Cardiac muscle cell (in vitro differentiated cells and primary cell): Measurements from ENCODE around the gene WDR1. TPM values are rescaled to one million over a fixed set of nuclear protein-coding genes. Genes with fewer than 3 reads are reported as not detected.

ENCODE experiments used
- DNase-seq, 2 donors: peaks; one replicate each; pipeline versions ENCODE4 v3.0.0 to v3.0.0-alpha.2; 2010 to 2017; ENCODE audit warnings: low read depth in 1 of 2, low spot score in 1 of 2
- H3K27ac ChIP-seq: fragments of 200-600 bp; sonication (generic); 2 replicates; pipeline ENCODE4 v1.5.1; 2016
- H3K27me3 ChIP-seq: fragments of 200-600 bp; sonication (generic); 2 replicates; pipeline ENCODE4 v1.6.0; 2016; ENCODE audit warnings: control low read depth
- H3K36me3 ChIP-seq: fragments of 200-600 bp; sonication (generic); 2 replicates; pipeline ENCODE4 v1.5.1; 2016; ENCODE audit warnings: control low read depth
- H3K4me1 ChIP-seq: fragments of 200-600 bp; sonication (generic); 2 replicates; pipeline ENCODE4 v1.8.1; 2017; ENCODE audit warnings: low read depth, mild to moderate bottlenecking, mixed run types
- H3K4me3 ChIP-seq: fragments of 200-600 bp; sonication (generic); 2 replicates; pipeline ENCODE4 v1.5.1; 2016; ENCODE audit warnings: mild to moderate bottlenecking
- H3K9me3 ChIP-seq: fragments of 200-600 bp; sonication (generic); 2 replicates; pipeline ENCODE4 v1.5.1; 2017; ENCODE audit warnings: low read depth, mild to moderate bottlenecking, control low read depth
- polyA plus RNA-seq: library from polyadenylated mRNA; unstranded; fragments of >200 nt; fragmentation: Nextera tagmentation; extraction: Ambion mirVana; gene quantifications from 2 replicates; pipeline ENCODE4 v1.2.1, GENCODE V29; 2016
- total RNA-seq: library from RNA; depleted of rRNA; stranded (reverse); fragments of >200 nt; gene quantifications from 2 replicates; pipeline ENCODE4 v1.2.3, GENCODE V29; 2016
- TF ChIP-seq, protein P1 (sequence below): IDR thresholded peaks from 2 replicates; pipeline ENCODE4 v1.5.1; 2012; ENCODE audit warnings: low read depth, mild to moderate bottlenecking, low read length

The WDR1 gene
- total and polyA plus RNA-seq, 2 experiments from 2014 or later, result 198 to 347 TPM

DNA sequence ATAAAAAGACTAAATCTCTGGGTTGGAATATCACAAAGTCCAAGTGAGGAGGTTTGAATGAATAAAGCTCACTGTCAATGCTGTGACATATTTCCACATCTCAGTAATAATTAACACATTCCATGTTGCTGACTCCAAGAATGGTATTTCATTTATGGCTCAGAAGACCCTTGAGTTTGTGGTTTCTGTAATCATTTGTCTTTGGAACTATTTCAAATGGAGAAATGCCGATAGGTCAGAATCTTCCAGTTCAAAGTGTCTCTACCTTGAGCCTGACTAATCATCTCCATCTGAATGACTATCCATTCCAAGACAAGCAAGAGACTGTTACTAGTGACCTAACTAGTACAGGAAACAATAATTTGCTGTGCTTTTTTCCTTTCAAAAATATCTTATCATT lies 71.1 kb downstream of the WDR1 start:
- Histone ChIP-seq H3K4me1 (peaks cover 7% of the 10 kb centered on the region), H3K36me3 (no peaks in the 10 kb centered on the region), H3K4me3 (no peak overlapping the region), H3K27me3 (no peaks in the 10 kb centered on the region), H3K27ac (no peak overlapping the region), H3K9me3 (no peaks in the 10 kb centered on the region)
- TF ChIP-seq, protein P1, sequence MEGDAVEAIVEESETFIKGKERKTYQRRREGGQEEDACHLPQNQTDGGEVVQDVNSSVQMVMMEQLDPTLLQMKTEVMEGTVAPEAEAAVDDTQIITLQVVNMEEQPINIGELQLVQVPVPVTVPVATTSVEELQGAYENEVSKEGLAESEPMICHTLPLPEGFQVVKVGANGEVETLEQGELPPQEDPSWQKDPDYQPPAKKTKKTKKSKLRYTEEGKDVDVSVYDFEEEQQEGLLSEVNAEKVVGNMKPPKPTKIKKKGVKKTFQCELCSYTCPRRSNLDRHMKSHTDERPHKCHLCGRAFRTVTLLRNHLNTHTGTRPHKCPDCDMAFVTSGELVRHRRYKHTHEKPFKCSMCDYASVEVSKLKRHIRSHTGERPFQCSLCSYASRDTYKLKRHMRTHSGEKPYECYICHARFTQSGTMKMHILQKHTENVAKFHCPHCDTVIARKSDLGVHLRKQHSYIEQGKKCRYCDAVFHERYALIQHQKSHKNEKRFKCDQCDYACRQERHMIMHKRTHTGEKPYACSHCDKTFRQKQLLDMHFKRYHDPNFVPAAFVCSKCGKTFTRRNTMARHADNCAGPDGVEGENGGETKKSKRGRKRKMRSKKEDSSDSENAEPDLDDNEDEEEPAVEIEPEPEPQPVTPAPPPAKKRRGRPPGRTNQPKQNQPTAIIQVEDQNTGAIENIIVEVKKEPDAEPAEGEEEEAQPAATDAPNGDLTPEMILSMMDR, result no peak
- DNase-seq, result peak in 1 of 2 donors; percentile 43

DNA sequence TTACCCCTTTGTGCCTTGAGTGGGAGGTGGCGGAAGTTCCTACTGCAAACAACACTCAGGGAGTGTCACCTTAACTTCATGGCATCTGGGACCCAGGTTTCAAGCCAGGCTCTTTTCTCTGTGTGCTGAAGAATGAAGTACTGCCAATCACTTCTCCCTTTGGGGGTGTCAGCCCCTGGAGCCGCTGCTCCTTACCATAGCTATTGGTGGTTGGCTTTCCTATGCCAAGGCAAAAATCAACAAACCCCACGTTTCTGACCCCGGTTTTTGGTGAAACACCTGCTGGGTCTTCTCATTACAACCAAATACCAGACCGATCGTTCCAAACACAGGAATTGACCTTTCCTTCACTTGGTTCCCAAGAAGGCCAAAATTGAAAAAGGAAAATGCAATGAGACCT lies 75.6 kb downstream of the WDR1 start:
- no peaks in the 10 kb centered on the region for H3K27me3 ChIP-seq
- TF ChIP-seq, protein P1, result no peak
- no peaks in the 10 kb centered on the region for H3K36me3 ChIP-seq
- no peaks in the 10 kb centered on the region for H3K4me1 ChIP-seq
- no peak overlapping the region for H3K27ac ChIP-seq
- H3K9me3 ChIP-seq, result no peaks in the 10 kb centered on the region
- no peak overlapping the region for H3K4me3 ChIP-seq
- DNase-seq, result no peak

DNA sequence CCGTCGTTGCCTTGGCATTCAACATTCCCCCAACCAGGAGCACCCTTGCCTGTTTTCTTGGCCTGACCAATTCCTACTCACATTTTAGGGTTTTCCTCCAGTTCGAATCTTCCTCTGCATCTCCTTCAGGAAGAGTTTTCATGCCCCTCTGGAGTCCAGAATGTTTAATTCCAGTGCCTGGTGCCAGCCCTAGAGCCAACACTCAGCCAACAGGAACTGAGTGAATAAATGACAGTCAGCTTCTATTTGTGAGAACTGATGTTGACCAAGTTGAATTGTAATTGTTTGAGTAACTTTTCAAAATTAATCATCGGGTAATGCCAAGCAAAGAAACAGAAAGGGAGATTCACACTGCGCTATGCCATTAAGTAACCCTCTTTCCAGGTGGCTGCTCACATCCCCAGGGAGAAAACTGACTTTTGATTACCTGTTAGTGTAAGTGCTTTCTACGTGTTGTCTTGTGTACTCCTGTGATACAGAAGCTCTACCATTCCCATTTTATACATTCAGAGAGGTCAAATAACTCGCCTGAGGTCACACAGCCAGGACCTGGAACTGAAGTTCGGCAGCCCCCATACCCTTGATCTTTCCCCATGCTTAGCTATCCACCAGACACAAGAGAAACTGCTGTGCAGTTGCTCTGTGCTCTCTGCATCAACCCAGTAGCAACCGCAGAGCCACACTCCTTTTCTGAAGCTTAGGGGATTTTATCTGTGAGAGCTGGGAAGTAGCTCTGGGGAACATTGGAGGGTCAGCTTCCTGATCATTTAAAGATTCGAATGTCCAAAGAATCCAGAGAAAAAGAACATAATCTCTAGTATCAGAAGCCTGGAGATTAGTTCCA lies 76.3 kb downstream of the WDR1 start:
- no peak overlapping the region for H3K4me3 ChIP-seq
- H3K36me3 ChIP-seq, result no peaks in the 10 kb centered on the region
- no peak for DNase-seq
- H3K9me3 ChIP-seq, result no peaks in the 10 kb centered on the region
- TF ChIP-seq, protein P1, result no peak
- no peaks in the 10 kb centered on the region for H3K4me1 ChIP-seq
- H3K27ac ChIP-seq, result no peak overlapping the region
- no peaks in the 10 kb centered on the region for H3K27me3 ChIP-seq

DNA sequence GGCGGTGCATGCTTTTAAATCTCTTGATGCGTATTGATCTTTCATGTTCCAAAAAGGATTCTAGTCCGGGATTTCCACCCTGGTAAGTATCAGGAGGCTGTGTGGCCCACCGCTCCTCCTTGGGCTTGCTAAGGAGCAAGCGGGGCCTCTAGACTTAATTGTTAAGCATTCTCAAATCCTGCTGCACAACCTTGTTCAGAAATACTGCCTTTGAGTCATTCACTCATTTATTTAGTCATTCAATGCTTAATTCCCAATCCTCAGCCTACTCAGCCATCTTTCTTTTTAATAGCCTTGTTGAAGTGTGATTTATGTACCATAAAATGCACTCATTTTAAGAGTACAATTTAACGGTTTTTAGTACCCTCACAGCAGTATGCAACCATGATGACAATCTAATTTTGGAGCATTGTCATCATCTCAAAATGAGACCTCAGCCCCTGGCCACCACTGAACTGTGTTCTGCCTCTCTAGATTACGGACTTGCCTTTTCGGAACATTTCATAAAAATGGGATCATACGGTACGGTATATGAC lies 79.7 kb downstream of the WDR1 start:
- TF ChIP-seq, protein P1, result no peak
- Histone ChIP-seq H3K4me1 (peaks cover 5% of the 10 kb centered on the region), H3K4me3 (no peak overlapping the region), H3K36me3 (no peaks in the 10 kb centered on the region), H3K27ac (no peak overlapping the region), H3K27me3 (no peaks in the 10 kb centered on the region), H3K9me3 (no peaks in the 10 kb centered on the region)
- no peak for DNase-seq

DNA sequence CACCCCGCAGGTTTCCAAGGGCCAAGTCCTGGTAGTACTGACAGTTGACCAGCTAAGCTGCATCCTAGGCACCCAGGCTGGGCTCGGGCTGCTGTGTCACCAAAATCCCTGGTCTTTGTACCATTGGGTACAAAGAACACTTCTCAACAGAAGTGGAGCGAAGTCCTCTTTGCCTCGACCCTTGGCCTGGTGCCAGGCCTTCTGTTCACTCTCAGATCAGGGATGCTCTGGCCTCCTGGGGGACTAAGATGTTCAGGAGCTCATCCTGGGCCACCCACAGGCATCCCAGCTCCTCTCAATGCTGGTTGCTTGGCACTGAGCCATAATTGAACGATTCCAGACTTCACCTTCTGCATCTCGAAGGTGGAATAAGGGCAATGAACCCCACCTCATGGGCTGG lies 81.5 kb downstream of the WDR1 start:
- DNase-seq, result no peak
- TF ChIP-seq, protein P1, result no peak
- no peaks in the 10 kb centered on the region for H3K9me3 ChIP-seq
- no peaks in the 10 kb centered on the region for H3K27me3 ChIP-seq
- H3K4me1 ChIP-seq, result peaks cover 18% of the 10 kb centered on the region
- H3K36me3 ChIP-seq, result no peaks in the 10 kb centered on the region
- no peak overlapping the region for H3K27ac ChIP-seq
- H3K4me3 ChIP-seq, result no peak overlapping the region
